ENCODE measurements around the gene ZFP3. TPM values are rescaled to one million over a fixed set of nuclear protein-coding genes. Genes with fewer than 3 reads are reported as not detected.
"Not testable (repeated sequence)": the region's sequence is repeated elsewhere in the genome, so short reads cannot be mapped to it uniquely, and the experiment has no call there.

ZFP3 gene
- total RNA-seq, 1 donor from 2014 or later = 7.0 TPM

DNA sequence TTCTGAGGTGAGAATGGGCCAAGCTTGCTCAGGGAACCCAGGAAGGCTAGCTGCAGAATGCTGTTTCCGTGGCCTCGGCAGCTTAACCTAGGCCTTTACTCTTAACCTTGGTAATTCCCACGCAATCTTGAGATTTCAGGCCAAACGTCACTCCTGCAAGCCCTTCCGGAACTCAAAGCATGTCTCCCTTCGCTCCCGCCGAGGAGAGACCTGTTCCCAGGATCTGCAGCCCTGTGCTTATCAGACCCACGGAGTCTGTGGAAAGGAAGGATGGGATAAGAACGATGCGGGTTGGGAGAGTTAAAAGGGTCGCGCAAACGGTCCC, 524 bp upstream of the ZFP3 start:
- DNase-seq (ENCODE audit: low spot score) = no peak

DNA sequence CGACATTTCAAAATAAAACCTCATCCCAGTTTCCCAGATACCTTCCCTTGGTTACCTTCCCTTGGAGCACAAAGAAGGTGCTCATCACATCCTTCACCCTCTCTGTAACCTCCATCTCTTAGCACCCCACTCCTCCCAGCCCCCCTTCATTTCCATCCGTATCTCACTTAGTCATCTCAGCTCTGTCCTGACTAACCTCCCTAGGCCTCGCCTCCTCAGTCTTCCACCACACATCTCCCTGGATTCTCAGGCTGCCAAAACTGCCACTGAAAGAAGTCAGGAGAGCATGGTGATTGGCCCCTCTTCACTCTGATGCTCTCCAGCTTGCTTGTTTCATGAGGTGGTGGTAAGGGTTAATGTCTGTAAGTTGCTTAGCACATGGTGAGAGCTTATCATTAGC, 2.3 kb downstream of the ZFP3 start:
- DNase-seq (ENCODE audit: low spot score) = no peak

DNA sequence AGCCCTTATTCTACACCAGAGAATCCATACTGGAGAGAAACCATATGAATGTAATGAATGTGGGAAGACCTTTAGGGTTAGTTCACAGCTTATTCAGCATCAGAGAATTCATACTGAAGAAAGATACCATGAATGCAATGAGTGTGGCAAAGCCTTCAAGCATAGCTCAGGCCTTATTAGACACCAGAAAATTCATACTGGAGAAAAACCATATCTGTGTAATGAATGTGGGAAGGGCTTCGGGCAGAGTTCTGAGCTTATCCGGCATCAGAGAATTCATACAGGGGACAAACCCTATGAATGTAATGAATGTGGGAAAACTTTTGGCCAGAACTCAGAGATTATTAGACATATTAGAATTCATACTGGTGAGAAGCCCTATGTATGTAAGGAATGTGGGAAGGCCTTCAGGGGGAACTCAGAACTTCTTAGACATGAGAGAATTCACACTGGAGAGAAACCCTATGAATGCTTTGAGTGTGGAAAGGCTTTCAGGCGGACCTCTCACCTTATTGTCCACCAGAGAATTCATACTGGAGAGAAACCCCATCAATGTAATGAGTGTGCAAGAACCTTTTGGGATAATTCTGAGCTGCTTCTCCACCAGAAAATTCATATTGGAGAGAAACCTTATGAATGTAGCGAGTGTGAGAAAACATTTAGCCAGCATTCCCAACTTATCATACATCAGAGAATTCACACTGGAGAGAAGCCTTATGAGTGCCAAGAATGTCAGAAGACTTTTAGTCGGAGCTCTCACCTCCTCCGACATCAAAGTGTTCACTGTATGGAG, 14.1 kb downstream of the ZFP3 start:
- no peak for DNase-seq (ENCODE audit: low spot score)

DNA sequence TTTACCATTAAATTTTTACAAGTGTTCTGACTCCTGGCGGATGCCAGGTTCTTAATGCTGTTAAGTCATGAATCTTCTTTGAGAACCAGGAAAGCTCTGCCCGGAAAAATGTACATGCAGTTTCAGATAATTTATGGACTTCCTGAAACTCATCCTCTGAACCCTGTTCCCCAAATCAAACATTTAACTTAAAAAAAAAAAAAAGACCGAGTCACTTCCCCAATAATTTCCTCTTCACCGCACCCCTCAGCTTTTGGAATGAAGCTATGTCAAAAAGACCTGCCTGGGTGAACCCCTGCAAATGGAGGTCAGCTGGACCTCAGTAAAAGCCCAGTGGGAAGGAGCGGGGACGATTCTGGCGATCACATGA, 18.4 kb downstream of the ZFP3 start:
- DNase-seq (ENCODE audit: low spot score) = no peak

DNA sequence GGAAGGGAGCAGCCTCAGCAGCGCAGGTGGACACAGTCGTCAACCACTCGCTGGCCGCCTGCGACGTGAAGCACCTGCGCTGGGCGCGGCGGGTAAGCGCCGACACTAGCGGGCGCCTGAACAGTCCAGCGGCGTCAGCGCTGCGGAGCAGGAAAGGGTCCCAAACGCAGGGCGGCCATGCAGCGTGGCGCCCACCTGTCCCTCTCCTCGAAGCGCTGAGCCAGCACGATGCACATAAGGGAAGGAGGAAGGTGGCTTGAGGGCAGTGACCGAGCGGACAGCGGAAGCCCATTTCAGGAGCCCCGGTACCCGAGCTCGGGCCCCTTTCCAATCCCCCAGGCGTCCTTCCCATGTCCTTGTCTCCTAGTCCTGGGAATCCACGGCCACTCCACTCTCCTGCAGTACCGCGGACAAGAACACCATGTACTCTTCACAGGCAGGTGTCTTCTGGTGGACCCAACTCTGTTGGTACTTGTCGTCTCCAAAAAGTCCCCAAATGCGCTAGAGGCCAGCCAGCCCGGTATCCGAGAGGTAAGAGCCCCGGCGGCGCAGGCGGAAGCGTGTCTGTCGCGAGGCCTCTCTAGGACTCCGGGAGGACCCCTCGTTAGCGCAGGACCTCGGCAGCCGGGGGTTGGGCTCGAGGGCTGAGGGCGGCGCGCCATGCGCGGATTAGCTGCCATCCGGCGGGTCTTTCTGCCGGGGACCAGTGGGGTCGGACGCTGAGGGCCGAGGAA, 19.0 kb downstream of the ZFP3 start:
- DNase-seq (ENCODE audit: low spot score) = peak; percentile 58

DNA sequence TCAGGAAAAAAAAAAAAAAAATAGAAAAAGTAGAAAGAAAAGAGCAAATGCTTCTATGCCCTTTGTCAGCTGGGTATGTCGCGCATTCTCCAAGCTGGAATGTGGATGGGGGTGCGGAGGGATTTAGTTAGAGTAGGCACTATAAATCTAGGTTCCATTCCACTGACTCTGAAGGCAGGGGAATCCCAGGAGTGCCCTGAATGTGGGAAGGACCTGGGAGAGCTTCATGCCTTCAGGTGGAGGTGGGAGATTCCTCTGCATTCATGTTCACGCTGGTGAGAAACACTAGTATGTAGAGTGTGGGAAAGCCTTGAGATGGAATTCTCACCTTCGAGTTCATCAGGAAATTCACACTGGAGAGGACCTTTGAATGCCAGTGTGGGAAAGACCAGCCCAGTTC, 21.0 kb downstream of the ZFP3 start:
- DNase-seq (ENCODE audit: low spot score) = no peak

DNA sequence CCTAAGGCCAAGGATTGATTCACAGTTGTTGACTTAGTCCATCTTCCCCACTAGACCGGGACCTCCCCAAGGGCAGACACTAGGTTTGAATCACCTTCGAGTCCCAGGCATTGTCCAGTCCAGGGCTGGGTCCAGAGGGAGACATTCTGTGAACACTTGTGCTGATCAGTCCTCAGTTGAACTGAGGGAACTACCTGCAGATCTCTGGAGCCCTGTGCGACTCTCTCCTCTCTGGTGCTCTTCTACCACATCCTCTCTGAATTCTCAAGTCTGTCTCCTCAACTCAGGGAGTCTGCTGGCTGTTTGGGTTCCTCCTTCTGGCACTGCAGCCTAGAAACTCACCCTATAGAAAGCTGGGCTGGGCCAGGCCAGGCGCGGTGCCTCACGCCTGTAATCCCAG, 22.6 kb downstream of the ZFP3 start:
- DNase-seq (ENCODE audit: low spot score) = no peak

DNA sequence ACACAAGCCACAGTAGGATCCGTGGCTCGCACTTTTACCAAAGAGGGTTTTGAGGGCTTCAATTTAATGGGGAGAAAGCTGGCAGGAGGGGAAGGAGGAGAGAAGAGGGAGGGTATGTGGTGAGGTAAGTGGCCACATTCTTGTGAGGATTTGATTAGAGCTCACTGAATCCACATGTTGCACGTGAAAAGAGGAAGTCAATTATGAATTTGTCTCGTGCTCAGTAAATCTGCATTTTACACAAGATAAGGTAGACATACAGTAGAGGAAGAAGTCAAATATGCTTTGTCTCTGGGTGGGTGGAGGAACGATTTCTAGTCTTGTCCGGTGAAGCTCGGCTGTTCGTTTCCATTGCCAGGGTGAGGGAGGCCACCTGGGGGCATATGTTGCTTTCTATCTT, 32.5 kb downstream of the ZFP3 start:
- no peak for DNase-seq (ENCODE audit: low spot score)

DNA sequence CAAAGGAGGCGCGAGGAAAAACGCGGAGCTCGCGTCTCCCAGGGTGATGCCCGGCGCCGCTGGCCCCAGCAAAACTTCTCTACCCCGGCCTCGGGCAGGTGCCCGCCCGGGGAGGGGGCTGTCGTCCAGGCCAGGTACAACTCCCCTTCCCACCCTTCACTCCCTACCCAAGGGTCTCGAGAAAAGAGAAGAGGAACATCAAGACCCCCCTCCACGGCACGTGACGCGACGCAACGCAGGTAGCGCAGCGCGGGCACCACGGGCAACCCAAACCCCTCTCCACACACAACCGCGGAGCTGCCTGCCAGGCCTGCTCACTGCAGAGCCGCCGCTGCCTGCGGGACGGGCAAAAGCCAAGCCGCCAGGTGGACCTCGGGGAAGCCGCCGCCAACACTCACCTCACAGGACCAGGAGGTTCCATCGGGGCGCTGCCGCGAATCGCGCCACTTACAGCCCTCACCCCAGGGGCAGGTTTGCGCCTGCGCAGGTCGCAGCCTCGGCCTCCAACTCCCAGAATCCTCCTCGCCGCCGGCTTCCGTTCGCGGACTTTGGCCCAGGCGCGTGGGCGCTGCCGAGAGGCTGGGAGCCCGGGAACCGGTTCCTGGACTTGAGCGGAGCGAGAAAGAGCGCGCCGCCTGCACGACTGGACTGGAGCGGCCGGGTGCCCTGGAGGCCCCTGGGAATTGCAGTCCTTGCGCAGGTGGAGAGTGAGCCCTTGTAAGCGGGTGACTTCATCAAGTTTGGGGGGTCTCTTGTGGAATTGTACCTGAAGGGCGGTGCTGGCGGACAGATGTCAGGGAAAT, 33.3 kb downstream of the ZFP3 start, which contains the start of gene ZNF232:
ZNF232 (minus strand) TSS at position 477 of the 803 bp plus-strand sequence; CDS start at position 421, 56 bp downstream.
- DNase-seq (ENCODE audit: low spot score) = peak; percentile 97

DNA sequence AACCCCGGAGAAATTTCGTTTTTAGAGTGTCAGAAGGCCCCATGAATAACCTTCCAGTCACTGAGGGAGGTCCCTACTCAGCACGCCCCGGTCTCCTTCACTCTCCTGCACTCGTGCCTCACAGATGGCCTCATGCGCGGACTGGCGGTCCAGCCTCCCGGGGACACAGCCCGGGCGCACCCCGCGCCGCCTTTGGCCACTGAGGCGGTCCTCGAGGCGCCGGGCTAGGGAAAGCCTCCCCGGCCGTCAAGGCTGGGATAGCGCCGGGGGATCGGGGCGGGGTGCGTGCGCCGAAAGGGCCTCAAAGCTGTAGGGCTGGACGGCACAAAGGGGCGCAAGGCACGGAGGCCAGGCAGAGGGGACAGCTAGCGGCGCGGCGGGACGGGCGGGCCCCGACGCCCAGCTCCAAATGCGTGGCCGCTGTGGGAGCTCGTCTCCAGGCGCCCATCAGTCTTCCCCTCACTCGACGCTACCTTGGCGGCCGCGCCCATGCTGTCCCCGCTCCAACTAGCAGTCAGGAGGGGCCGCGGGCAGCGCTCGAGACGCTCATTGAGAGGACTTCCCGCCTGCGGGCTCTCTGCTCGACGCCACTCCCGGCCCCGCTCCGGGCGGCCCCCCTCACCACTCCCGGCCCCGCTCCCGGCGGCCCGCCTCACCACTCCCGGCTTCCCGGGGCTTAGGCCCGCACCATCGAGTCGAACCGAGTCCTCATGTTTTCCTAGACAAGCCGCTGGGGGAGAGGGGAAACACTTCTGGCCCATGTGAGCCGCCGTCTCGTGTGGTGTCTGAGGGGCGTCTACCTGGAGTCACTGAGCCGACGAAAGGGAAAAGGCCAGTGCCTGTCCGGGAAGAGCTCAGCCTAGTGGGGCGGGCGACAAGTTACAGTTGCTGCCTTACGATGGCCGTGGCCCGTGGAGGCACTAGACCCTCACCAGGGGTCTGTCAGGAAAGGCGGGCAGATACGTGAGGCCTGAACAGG, 37.7 kb downstream of the ZFP3 start, which contains the start of gene USP6:
USP6 (plus strand) TSS at position 360 of the 979 bp plus-strand sequence. CDS start 14,336 bp downstream, outside the sequence.
- DNase-seq (ENCODE audit: low spot score) = no peak

DNA sequence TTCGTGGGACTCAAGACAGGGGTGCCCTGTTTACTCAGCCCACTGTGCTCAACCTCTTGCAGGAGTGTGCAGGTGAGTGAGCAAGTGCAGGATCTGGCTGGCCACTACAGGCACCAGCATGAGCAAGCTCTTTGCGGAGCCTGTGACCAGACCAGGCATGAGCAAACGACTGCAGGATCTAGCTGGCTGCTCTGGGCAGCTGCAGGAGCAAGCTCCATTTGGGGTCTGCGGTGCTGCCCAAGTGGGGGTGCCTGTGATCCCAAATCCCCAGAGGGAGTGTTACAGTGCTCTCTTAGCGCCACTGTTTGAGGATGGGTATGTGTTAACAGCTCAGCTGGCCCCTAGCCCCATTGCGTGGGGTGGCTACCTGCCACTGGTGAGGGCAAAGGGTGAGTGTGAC, 40.0 kb downstream of the ZFP3 start:
- DNase-seq (ENCODE audit: low spot score) = no peak

DNA sequence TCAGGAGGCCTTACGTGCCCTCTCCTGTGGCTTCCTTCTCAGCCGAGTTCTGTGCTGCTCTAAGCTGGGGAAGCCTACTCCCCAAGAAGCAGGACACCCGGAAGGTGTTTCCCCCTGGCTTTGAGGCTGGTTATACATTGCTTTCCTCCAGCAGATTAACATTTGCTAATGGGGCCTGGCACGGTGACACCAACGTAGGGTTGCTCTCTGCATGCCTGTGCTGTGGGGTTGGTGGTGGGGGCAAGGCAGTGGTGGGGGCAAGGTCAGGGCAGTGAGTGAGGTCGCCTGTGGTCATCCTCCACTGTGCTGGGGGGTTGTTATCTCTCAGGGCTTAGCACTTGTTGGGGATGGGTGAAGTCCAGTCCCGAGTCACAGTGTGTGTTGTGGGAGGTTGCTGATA, 41.8 kb downstream of the ZFP3 start:
- DNase-seq (ENCODE audit: low spot score) = no peak

DNA sequence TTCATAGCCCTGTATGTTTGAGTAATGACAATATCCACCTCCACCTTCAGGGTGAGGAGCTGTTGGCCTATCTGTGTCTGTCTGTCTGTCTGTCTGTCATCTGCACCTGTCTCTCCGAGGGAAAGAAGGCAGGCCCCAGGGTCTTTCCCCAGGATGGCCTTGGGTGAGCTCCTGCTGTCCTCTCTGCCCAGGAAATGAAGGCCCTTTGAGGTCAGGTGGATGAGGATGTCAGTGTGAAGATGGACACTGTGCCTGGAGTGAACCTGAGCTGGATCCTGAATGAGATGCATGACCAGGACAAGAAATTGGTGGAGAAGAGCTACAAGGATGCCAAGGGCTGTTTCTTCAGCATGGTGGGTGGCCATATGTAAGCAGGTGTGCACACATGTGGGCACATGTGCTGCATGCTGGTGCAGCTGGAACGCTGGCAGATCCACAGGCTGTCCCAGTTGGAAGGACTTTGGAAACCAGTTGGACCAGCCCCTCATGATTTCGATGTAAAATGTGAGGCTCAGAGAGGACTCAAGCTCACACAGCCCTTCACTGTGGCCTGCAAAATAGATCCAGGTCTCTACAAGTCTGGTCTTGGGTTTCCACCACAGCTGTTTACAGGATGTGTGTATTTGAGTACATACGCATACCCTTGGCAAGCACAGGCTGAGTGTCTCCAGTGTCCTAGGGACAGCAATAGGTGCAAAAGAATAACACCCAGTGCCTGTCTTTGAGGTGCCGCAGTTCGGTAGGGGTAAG, 42.3 kb downstream of the ZFP3 start:
- DNase-seq (ENCODE audit: low spot score) = not testable (repeated sequence)

DNA sequence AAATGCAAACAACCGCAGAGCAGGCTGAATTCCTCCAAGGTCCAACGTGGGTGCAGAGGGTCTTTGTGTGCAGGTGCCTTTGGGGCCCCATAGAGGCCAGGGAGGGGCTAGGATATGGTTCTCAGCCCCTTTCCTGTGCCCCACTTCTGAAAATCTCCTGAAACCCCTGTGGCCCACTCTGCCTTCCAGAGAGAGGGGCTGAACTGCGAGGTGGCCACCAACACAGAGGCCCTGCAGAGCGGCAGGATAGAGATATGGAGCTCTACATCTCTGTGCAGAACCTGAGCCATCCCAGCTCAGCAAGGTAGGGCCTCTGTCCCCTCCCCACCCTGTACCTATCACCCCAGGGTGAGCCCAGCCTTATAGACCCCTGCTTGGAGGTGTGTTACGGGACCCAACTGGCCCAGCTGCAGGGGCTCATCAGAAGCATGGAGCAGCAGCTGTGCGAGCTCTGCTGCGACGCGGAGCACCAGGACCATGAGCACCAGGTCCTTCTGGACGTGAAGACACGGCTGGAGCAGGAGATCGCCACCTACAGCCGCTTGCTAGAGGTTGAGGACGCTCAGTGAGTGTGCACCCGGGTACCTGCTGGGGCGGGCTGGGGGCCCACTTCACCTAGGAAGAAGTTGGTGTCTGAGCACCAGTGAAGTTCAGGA, 43.0 kb downstream of the ZFP3 start:
- DNase-seq (ENCODE audit: low spot score) = no peak

DNA sequence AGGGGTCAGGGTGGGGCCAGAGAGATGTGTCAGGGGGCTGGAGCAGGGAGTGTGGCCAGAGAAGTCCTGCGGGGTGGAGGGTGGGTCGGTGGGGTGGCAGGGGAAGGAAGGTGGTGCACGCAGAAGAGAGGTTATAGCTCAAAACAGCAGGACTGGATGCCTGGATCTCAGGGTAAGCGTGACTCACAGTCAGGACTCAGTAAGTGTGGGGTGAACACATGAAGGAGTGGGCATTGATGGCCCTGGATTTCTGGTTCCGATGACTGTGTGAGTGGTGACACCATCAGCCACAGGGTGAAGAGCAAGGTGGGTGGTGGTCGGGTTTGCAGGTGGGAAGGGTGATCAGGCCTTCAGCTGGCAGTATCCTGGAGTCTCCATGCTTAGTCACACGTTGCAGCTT, 43.8 kb downstream of the ZFP3 start:
- not testable (repeated sequence) for DNase-seq (ENCODE audit: low spot score)

DNA sequence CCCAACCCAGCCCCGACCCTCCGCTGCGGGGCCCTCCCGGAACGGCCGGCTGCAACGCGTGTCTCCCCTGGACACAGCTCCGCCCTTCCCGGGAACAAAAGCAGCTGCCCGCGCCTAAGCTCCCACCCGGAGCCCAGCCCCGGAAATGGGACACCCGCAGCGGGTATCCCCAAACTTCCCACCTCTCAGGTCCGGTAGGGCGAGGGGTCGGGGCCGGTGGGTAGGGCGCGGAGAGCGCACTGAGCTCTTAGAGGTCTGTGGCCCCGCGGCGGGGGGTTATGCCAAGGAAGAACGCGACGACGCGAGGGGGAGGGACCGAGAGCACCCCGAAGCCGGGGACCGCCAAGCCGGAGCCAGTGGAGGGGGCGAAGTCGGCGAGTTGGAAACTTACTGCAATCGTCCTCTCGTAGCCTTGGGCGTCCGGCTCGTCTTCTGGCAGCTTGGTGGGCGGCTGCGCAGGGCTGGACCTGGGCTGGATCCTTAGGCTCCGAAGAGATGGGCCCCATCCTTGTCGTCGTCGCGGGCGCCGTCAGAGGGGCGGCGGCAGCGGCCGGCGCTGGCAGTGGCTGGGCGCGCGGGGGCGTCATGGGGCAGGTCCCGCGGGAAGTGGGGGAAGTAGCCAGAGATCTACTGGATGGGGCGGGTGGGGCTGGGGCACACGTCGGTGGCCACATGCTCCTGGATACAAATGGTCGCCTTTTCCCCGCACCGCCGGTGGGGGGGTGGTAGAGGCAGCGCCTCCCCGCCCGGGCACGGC, 44.5 kb downstream of the ZFP3 start:
- DNase-seq (ENCODE audit: low spot score) = no peak

DNA sequence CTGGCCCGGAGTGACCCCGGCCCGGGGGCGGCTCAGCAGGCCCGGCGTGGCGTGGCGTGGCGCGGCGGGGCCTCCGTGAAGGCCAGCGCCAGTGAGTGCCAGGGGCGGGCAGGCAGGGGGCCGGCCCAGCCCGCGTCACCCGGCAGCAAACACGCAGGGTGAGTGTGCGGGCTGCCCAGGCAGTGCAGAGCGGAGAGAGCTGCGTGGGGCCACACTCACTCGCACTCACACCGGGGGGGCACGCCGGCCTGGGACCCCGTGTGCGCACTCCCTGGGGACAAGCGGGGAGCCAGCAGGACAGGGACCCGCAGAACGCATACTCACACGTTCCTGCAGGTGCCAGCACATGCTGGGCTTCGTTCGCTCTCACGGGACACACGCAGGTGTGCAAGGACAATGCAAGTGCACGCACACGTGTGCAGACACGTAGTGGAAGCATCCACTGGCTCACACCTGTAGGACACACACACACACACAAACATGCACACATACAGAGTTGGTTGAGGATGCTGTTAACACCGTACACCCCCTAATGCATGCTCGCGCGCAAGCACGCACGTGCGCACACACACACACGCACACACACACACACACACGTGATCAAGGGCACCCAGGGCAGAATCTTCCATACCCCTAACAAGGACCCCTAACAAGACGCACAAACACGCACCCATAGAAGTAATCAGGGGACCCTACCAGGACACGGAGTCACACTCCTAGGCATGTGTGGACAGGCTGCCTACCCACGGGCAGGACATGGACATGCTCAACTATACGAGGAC, 45.3 kb downstream of the ZFP3 start:
- DNase-seq (ENCODE audit: low spot score) = no peak

DNA sequence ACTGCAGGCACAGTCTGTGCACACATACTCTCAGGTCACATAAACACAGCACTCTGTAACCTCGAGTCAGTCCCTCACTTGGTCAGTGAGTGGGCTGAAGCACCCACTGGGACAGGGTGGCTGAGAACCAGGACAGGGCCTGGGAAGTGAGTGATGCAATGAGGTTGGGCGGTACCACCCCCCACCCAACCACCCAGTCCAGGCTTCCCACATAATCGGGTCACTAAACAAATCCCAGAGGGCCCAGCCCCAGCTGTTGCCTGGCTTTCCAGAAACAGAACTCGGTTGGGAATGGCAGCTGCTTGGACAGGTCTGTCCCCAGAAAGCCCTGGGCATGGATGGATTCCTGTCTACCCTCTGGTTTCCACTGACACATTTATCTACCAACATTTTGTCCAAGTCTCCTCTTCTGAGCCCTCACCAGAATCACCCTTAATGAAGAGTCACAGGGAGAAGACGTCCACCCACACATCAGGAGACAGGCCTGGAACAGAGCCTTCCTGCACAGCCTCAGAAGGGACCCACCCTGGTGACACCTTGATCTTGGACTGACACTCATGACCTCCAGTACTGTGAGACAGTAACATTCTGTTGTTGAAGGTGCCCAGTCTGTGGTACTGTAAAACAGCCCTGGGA, 46.0 kb downstream of the ZFP3 start:
- not testable (repeated sequence) for DNase-seq (ENCODE audit: low spot score)
